Measurements from ENCODE around the gene TBC1D1. TPM values are rescaled to one million over a fixed set of nuclear protein-coding genes. Genes with fewer than 3 reads are reported as not detected.

Gene TBC1D1
- total RNA-seq, 1 experiment from 2014 or later, result 106 TPM

GRCh38 chr4:38082424-38083385 lies 191.8 kb downstream of the TBC1D1 start:
- H3K9me2 ChIP-seq (ENCODE audit: insufficient read depth), result no peaks in the 10 kb centered on the region
- BruUV-seq (replicated peaks), result no TSS peak
- no peak overlapping the region for H3K4me3 ChIP-seq
- peak overlapping the region; percentile 30; the same call in 1 of the 2 replicates for H3K4me2 ChIP-seq
- ChIA-PET CTCF (no interaction called here), POLR2A (ENCODE audit: unreplicated experiment) (no interaction called here)
- H3K9me3 ChIP-seq (ENCODE audit: insufficient read depth, low read depth), result no peaks in the 10 kb centered on the region; the same call in 1 of the 2 replicates
- no peaks in the 10 kb centered on the region for H3K27me3 ChIP-seq (ENCODE audit: insufficient read depth, low read depth)
- no peak overlapping the region for H2AFZ ChIP-seq
- H4K20me1 ChIP-seq (ENCODE audit: insufficient read depth), result no peaks in the 10 kb centered on the region
- peaks cover 20% of the 10 kb centered on the region for H3F3A ChIP-seq (ENCODE audit: insufficient read depth, low read depth)
- TF ChIP-seq, protein P1, sequence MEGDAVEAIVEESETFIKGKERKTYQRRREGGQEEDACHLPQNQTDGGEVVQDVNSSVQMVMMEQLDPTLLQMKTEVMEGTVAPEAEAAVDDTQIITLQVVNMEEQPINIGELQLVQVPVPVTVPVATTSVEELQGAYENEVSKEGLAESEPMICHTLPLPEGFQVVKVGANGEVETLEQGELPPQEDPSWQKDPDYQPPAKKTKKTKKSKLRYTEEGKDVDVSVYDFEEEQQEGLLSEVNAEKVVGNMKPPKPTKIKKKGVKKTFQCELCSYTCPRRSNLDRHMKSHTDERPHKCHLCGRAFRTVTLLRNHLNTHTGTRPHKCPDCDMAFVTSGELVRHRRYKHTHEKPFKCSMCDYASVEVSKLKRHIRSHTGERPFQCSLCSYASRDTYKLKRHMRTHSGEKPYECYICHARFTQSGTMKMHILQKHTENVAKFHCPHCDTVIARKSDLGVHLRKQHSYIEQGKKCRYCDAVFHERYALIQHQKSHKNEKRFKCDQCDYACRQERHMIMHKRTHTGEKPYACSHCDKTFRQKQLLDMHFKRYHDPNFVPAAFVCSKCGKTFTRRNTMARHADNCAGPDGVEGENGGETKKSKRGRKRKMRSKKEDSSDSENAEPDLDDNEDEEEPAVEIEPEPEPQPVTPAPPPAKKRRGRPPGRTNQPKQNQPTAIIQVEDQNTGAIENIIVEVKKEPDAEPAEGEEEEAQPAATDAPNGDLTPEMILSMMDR (conservative IDR thresholded peaks at IDR 0.05), result no peak
- TF ChIP-seq EZH2 (IDR thresholded peaks at IDR 0.05; ENCODE audit: low read depth), result no peak
- peaks cover 45% of the 10 kb centered on the region for H3K4me1 ChIP-seq (replicated peaks; ENCODE audit: insufficient read depth)
- H3K36me3 ChIP-seq (ENCODE audit: low read depth), result no peaks in the 10 kb centered on the region
- H3K27ac ChIP-seq, result peak overlapping the region; percentile 23; the same call in 1 of the 2 replicates
- intact Hi-C loops (cut with micrococcal nuclease; ENCODE audit: unreplicated experiment), result no loop called here
- DNase-seq, result peak in 1 of 2 experiments; percentile 36
- H3K79me2 ChIP-seq (ENCODE audit: low read depth), result no peaks in the 10 kb centered on the region

DNA sequence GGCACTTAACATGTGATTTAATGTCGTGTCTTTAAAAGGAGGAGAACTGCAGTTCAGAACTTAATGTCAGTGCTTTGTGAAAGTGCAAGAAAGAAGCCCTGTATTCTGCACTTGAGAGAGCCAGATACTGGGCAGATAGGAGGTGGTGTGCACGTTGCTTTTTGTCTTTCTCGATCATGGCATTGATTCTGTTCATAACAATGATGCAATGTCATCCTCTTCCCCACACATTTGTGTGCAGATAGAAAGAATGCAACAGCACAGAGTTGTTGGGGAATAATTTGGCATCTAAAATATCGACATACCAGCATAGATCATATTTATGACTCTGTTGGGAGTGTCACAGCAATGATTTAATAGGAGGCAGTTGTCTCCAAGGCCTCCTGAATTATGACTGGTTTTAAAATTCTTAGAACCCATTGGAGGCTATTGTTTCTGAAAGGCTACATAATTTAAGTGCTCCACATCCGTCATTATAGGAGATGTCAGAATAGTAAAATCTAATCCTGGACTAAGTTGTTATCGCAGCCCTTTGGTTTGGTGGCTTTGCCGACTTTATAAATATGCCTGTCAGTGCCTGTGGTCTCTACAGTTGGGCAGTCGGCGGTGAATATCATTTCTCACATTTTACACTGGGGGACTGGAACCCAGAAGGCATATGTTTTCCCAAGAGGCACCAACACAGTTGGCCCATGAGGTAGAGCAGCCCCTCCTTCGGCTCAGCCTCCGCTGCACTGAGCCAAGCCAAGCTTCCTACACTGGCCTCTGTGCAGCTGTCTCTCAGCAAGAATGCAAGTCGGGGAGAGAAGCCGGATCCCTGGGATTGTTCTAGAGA lies 194.2 kb downstream of the TBC1D1 start:
- POLR2A ChIA-PET (ENCODE audit: unreplicated experiment), result interaction anchor here (0.7 kb wide), 1 partner anchor 259 kb away, joined by 6 read pairs; no protein-coding TSS in a partner anchor
- TF ChIP-seq, protein P1 (conservative IDR thresholded peaks at IDR 0.05), result no peak
- no peak for TF ChIP-seq EZH2 (IDR thresholded peaks at IDR 0.05; ENCODE audit: low read depth)
- no TSS peak for BruUV-seq (replicated peaks)
- Histone ChIP-seq H3K9me2 (ENCODE audit: insufficient read depth) (no peaks in the 10 kb centered on the region), H3K4me1 (replicated peaks; ENCODE audit: insufficient read depth) (peaks cover 21% of the 10 kb centered on the region), H3K4me2 (no peak overlapping the region), H3K4me3 (no peak overlapping the region), H3K9me3 (ENCODE audit: insufficient read depth, low read depth) (no peaks in the 10 kb centered on the region; the same call in 1 of the 2 replicates), H3K36me3 (ENCODE audit: low read depth) (no peaks in the 10 kb centered on the region), H3K27me3 (ENCODE audit: insufficient read depth, low read depth) (no peaks in the 10 kb centered on the region), H3K27ac (no peak overlapping the region), H3F3A (ENCODE audit: insufficient read depth, low read depth) (no peaks in the 10 kb centered on the region; the same call in 1 of the 2 replicates), H4K20me1 (ENCODE audit: insufficient read depth) (no peaks in the 10 kb centered on the region), H2AFZ (no peak overlapping the region), H3K79me2 (ENCODE audit: low read depth) (no peaks in the 10 kb centered on the region)
- DNase-seq, result no peak
- CTCF ChIA-PET, result no interaction called here
- intact Hi-C loops (cut with micrococcal nuclease; ENCODE audit: unreplicated experiment), result no loop called here

- Histone ChIP-seq H2AFZ (no peak overlapping the region), H3K79me2 (ENCODE audit: low read depth) (no peaks in the 10 kb centered on the region), H3K27me3 (ENCODE audit: insufficient read depth, low read depth) (no peaks in the 10 kb centered on the region), H3K36me3 (ENCODE audit: low read depth) (no peaks in the 10 kb centered on the region), H3F3A (ENCODE audit: insufficient read depth, low read depth) (no peaks in the 10 kb centered on the region; the same call in 1 of the 2 replicates), H3K4me1 (replicated peaks; ENCODE audit: insufficient read depth) (peaks cover 16% of the 10 kb centered on the region), H3K9me3 (ENCODE audit: insufficient read depth, low read depth) (no peaks in the 10 kb centered on the region), H3K4me2 (no peak overlapping the region), H3K4me3 (no peak overlapping the region), H4K20me1 (ENCODE audit: insufficient read depth) (no peaks in the 10 kb centered on the region), H3K27ac (no peak overlapping the region), H3K9me2 (ENCODE audit: insufficient read depth) (no peaks in the 10 kb centered on the region)
- no TSS peak for BruUV-seq (replicated peaks)
- intact Hi-C loops (cut with micrococcal nuclease; ENCODE audit: unreplicated experiment), result no loop called here
- ChIA-PET CTCF (no interaction called here), POLR2A (ENCODE audit: unreplicated experiment) (interaction anchor here (0.7 kb wide), 1 partner anchor 260 kb away, joined by 6 read pairs; no protein-coding TSS in a partner anchor)
- TF ChIP-seq EZH2 (IDR thresholded peaks at IDR 0.05; ENCODE audit: low read depth), result no peak
- TF ChIP-seq, protein P1 (conservative IDR thresholded peaks at IDR 0.05), result no peak
- no peak for DNase-seq
Observed at GRCh38 chr4:38085751-38086150, 194.9 kb downstream of the TBC1D1 start.

Measured in PC-9 (cell line).